Motor neuron (in vitro differentiated cells): Measurements from ENCODE around the gene TACC3. TPM values are rescaled to one million over a fixed set of nuclear protein-coding genes. Genes with fewer than 3 reads are reported as not detected.

ENCODE experiments used
- ATAC-seq, 8 experiments: fragments of 200-7000 bp; cut with Tn5 transposase; replicated peaks in 6 of 8; 2 replicates each; pipeline ENCODE4 v1.8.0; 2021; ENCODE audit warnings: mild to moderate bottlenecking in 8 of 8, moderate library complexity in 8 of 8
- H3K27ac ChIP-seq, 2 donors: fragments of 250-450 bp; sonication (Bioruptor Pico); 2 replicates each; pipeline ENCODE4 v1.9.0; 2021; ENCODE audit warnings: antibody characterized with exemption in 2 of 2, mild to moderate bottlenecking in 2 of 2, moderate library complexity in 1 of 2
- H3K4me1 ChIP-seq, 2 donors: fragments of 250-450 bp; sonication (Bioruptor Pico); replicated peaks in 1 of 2; 2 replicates each; pipeline ENCODE4 v1.6.1; 2021; ENCODE audit warnings: antibody characterized with exemption in 2 of 2, mild to moderate bottlenecking in 2 of 2, moderate library complexity in 1 of 2
- H3K4me3 ChIP-seq, 5 donors: fragments of 250-450 bp; sonication (Bioruptor Pico); 2 replicates each; pipeline ENCODE4 v1.9.0; 2021; ENCODE audit warnings: antibody characterized with exemption in 5 of 5, mild to moderate bottlenecking in 5 of 5, moderate library complexity in 4 of 5
- WGBS, 10 experiments: fragments of 450-650 bp; shearing (Covaris generic); methylation state at CpG; one replicate each; pipeline ENCODE4 v1.0.0; 2022; 5-methylcytosine and 5-hydroxymethylcytosine counted together
- in situ Hi-C, 9 experiments: fragments of 400-800 bp; cut with MboI; loops; one replicate each; pipeline ENCODE4 v1.15.0; 2021; ENCODE audit warnings: low sequenced_read_pairs in 9 of 9, low pct_unique_long_range_greater_than_20kb in 2 of 9; ENCODE audit not compliant: unreplicated experiment in 9 of 9
- total RNA-seq, 8 experiments: library from RNA; unstranded; fragments of 300-600 nt; gene quantifications; 2 replicates each; pipeline versions ENCODE4 v1.2.3 to v1.2.4, GENCODE V29; 2022

TACC3 gene
- 10 to 100 TPM in 3 of 8 experiments, 1 to 10 TPM in 5; 2.6 to 61.3 (median 6.5) TPM for total RNA-seq

GRCh38 chr4:1721003-1721665 lies at the start of gene TACC3, which contains the start of gene TMEM129:
TACC3 (plus strand) TSS chr4:1721521; CDS start chr4:1723422, 1,901 bp downstream.
TMEM129 (minus strand) TSS chr4:1721323; CDS start chr4:1720837, 486 bp downstream.
- H3K4me1 ChIP-seq, result peaks cover 8 to 17% of the 10 kb centered on the region in 2 donors
- H3K4me3 ChIP-seq, result peak within 1 kb of the TSS; percentile 54 to 84 (median 64)
- in situ Hi-C loops, result no loop called here
- peak; percentile 73 to 91 (median 88) for ATAC-seq
- WGBS, 10 experiments, result no CpG with 5 or more reads among the region's 83 CpGs
- H3K27ac ChIP-seq, result peak within 1 kb of the TSS; percentile 91 to 95

DNA sequence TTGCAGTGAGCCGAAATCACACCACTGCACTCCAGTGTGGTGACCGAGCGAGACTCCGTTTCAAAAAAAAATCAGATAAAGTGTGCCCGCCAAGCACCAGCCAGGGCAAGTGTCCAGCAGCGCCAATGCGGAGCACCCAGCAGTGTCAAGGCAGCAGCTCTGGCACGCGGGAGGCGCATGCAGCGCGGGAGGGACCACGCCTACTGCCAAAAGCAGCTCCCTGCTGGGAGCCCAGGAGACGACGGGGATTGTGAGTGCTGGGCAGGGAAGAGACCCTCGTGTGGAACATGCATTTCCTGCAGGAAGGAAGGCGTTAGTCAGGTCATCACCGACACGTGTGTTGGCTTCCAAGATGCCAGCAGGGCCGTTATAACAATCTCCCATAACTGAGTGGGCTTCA lies 47.6 kb upstream of the TACC3 start:
- WGBS, 10 experiments, result 79 to 100% (median 90%) methylated on average over 1 to 8 of the region's 20 CpGs; no CpG with 5 or more reads in 5 of the 10 experiments
- ATAC-seq, result no peak
- H3K4me3 ChIP-seq, result no peak overlapping the region
- H3K4me1 ChIP-seq, result peaks cover 0 to 5% of the 10 kb centered on the region in 2 donors
- in situ Hi-C loops, result no loop called here
- H3K27ac ChIP-seq, result no peak overlapping the region

DNA sequence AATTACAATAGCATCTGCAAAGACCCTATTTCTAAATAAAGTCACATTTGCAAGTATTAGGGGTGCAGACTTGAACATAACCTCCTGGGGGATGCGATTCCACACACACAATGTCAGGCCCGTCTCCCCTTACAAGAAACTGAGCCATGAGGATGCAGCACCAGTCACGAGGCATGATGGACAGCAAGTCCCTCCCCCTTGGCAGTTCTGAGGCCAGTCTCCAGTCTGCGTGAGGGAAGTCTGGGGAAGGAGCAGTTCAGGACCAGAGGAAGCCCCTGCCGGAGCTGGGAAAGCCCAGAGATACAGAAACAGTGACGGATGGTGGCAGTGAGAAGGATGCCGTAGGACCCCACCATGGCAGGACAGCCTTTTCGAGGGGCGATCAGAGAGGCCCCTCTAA lies 46.6 kb upstream of the TACC3 start:
- WGBS, 10 experiments, result 48 to 80% (median 63%) methylated on average over 1 to 6 of the region's 9 CpGs; no CpG with 5 or more reads in 7 of the 10 experiments
- in situ Hi-C loops, result no loop called here
- Histone ChIP-seq H3K4me3 (no peak overlapping the region), H3K27ac (peak overlapping the region in 1 of 2 donors; percentile 19), H3K4me1 (peaks cover 0 to 5% of the 10 kb centered on the region in 2 donors)
- ATAC-seq, result peak in 4 of 8 experiments; percentile 50 to 84 (median 68)

- Histone ChIP-seq H3K4me3 (no peak overlapping the region), H3K27ac (no peak overlapping the region), H3K4me1 (peaks cover 0 to 5% of the 10 kb centered on the region in 2 donors)
- 40 to 92% (median 86%) methylated on average over 1 to 13 of the region's 19 CpGs; no CpG with 5 or more reads in 4 of the 10 experiments for WGBS, 10 experiments
- in situ Hi-C loops, result no loop called here
- ATAC-seq, result peak in 2 of 8 experiments; percentile 6 to 14
Measured at GRCh38 chr4:1675136-1675801, 46.1 kb upstream of the TACC3 start.

GRCh38 chr4:1675802-1676137 lies 45.6 kb upstream of the TACC3 start:
- H3K4me3 ChIP-seq, result no peak overlapping the region
- H3K4me1 ChIP-seq, result peaks cover 0 to 5% of the 10 kb centered on the region in 2 donors
- H3K27ac ChIP-seq, result no peak overlapping the region
- in situ Hi-C loops, result no loop called here
- WGBS, 10 experiments, result 50 to 93% (median 71%) methylated on average over 1 to 5 of the region's 10 CpGs; no CpG with 5 or more reads in 5 of the 10 experiments
- ATAC-seq, result no peak

DNA sequence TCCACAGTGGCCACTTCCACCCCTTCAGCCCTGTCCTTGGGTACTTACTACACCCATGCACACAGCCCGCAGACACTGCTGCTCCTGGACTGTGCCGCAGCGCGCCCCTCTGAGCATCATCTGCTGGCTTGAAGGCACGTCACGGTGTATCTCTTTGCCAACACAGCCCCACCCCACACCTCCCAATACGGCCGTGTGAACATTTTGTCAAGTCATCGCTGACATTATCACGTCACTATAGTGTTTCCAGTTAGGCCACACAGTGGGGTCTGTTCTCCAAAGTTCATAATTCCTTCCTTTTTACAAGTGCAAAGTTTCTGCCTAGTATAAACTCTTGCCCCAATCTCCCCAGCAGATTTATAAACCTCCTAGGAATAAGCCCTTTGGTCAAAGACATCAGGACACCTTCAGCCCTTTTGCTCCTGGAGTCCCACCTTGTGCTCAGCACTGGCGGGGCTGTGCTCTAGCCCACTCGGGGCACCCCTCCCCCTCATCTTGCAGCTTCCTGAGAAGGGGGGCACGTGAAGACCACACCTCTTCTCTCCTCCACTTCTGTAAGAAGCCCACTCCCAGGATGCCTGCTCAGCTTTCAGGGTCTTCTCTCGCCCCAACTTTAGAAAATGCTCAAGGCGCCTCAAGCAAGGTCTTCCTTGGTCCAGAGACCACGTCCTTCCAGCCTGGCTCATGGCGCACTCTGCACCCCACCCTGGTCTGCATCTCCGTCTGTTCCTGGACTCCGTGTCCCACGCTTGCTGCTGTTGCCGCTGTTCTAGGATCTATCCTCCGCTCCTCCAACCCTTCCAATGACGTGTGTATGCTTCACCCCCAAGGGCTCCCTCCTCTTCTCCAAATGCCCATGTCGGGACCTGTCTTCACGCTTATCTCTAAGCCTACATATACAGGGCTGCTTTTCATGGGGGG lies 44.5 kb upstream of the TACC3 start:
- WGBS, 10 experiments, result 55 to 91% (median 85%) methylated on average over 1 to 21 of the region's 25 CpGs; no CpG with 5 or more reads in 2 of the 10 experiments
- ATAC-seq, result peak in 3 of 8 experiments; percentile 14 to 64 (median 18)
- no peak overlapping the region for H3K27ac ChIP-seq
- in situ Hi-C loops, result no loop called here
- H3K4me3 ChIP-seq, result no peak overlapping the region
- H3K4me1 ChIP-seq, result peaks cover 0 to 5% of the 10 kb centered on the region in 2 donors

DNA sequence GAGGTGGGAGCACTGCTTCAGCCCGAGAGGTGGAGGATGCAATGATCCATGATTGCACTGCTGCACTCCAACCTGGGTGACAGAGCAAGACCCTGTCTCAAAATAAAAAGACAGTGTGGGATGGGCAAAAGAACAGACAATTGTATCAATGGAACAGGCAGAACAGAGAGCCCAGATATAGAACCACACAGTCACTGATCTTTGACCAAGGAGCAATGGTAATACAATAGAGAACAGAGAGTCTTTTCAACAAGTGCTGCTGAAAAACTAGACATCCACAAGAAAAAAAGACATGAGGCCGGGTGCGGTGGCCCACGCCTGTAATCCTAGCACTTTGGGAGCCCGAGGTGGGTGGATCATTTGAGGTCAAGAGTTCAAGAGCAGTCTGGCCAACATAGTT lies 43.1 kb upstream of the TACC3 start:
- in situ Hi-C loops, result no loop called here
- H3K27ac ChIP-seq, result no peak overlapping the region
- 0 to 94% (median 36%) methylated on average over 1 to 5 of the region's 5 CpGs; no CpG with 5 or more reads in 4 of the 10 experiments for WGBS, 10 experiments

GRCh38 chr4:1682860-1683259 lies 38.5 kb upstream of the TACC3 start:
- no peak overlapping the region for H3K27ac ChIP-seq
- in situ Hi-C loops, result no loop called here
- WGBS, 10 experiments, result 64 to 100% (median 81%) methylated on average over 3 to 11 of the region's 13 CpGs
- H3K4me3 ChIP-seq, result peak overlapping the region in 1 of 5 donors; percentile 48
- ATAC-seq, result no peak
- peaks cover 0 to 4% of the 10 kb centered on the region in 2 donors for H3K4me1 ChIP-seq

More for the DNA sequence above, 43.1 kb upstream of the TACC3 start:
- H3K4me1 ChIP-seq, result peaks cover under 1 to 5% of the 10 kb centered on the region in 2 donors
- ATAC-seq, result no peak
- no peak overlapping the region for H3K4me3 ChIP-seq

GRCh38 chr4:1683261-1683735 lies 38.0 kb upstream of the TACC3 start:
- ATAC-seq, result peak in 2 of 8 experiments; percentile 8 to 12
- no peak overlapping the region for H3K27ac ChIP-seq
- WGBS, 10 experiments, result 1 to 52% (median 17%) methylated on average over 2 to 13 of the region's 13 CpGs
- H3K4me1 ChIP-seq, result peaks cover 0 to 4% of the 10 kb centered on the region in 2 donors
- peak overlapping the region; percentile 38 to 48 (median 44) for H3K4me3 ChIP-seq
- in situ Hi-C loops, result no loop called here

GRCh38 chr4:1683736-1684505 lies 37.4 kb upstream of the TACC3 start, which contains the start of gene FAM53A:
FAM53A (minus strand) TSS chr4:1684313; CDS start chr4:1668741, 15,572 bp downstream.
- ATAC-seq, result peak; percentile 84 to 91 (median 87)
- WGBS, 10 experiments, result 0 to 8% (median 2%) methylated on average over 2 to 13 of the region's 118 CpGs; no CpG with 5 or more reads in 4 of the 10 experiments
- Histone ChIP-seq H3K4me3 (peak within 1 kb of the TSS; percentile 38 to 48 (median 44)), H3K27ac (peak within 1 kb of the TSS; percentile 0 to 61), H3K4me1 (peaks cover 0 to 4% of the 10 kb centered on the region in 2 donors)
- in situ Hi-C loops, result no loop called here

GRCh38 chr4:1684506-1685234 lies 36.7 kb upstream of the TACC3 start:
- in situ Hi-C loops, result no loop called here
- no peak overlapping the region for H3K27ac ChIP-seq
- WGBS, 10 experiments, result no CpG with 5 or more reads among the region's 66 CpGs
- no peak for ATAC-seq
- H3K4me3 ChIP-seq, result peak overlapping the region; percentile 38 to 48 (median 44)
- H3K4me1 ChIP-seq, result peaks cover 0 to 4% of the 10 kb centered on the region in 2 donors
